HepG2 (cell line): ENCODE measurements around the gene ZFP69B. TPM values are rescaled to one million over a fixed set of nuclear protein-coding genes. Genes with fewer than 3 reads are reported as not detected.

Experiments used
- ARNT2 ChIP-seq: sonication (generic); formaldehyde crosslinking; IDR thresholded peaks from 2 replicates; pipeline ENCODE4 v1.8.0; 2022; ENCODE audit warnings: mild to moderate bottlenecking, low read depth, missing genetic modification reagents, moderate library complexity
- FOSL2 ChIP-seq: sonication (generic); formaldehyde crosslinking; IDR thresholded peaks from 2 replicates; pipeline ENCODE4 v1.4.0; 2020; ENCODE audit warnings: missing genetic modification reagents
- KLF9 ChIP-seq: IDR thresholded peaks from 2 replicates; pipeline ENCODE4 v1.6.1; 2016; ENCODE audit warnings: low read depth
- LCORL ChIP-seq, 2 experiments: fragments of 450-650 bp in 1 of 2; sonication (generic) in 1 of 2; formaldehyde crosslinking in 1 of 2; IDR thresholded peaks; 2 replicates each; pipeline versions ENCODE4 v1.5.0 to v1.6.1; 2017 to 2020; ENCODE audit warnings: antibody characterized with exemption in 1 of 2, missing genetic modification reagents in 1 of 2
- PBX2 ChIP-seq: IDR thresholded peaks from 2 replicates; pipeline ENCODE4 v1.6.1; 2016; ENCODE audit warnings: control low read depth
- PRDM15 ChIP-seq: sonication (generic); formaldehyde crosslinking; IDR thresholded peaks from 2 replicates; pipeline ENCODE4 v1.4.0; 2020; ENCODE audit warnings: missing genetic modification reagents
- PREB ChIP-seq: sonication (generic); formaldehyde crosslinking; IDR thresholded peaks from 2 replicates; pipeline ENCODE4 v1.4.0; 2020; ENCODE audit warnings: missing genetic modification reagents
- RFX5 ChIP-seq: IDR thresholded peaks from 2 replicates; pipeline ENCODE4 v1.6.1; 2011; ENCODE audit warnings: low read depth, low read length, improper control_type of control experiment
- U2AF1 ChIP-seq: fragments of 200-400 bp; formaldehyde crosslinking; optimal IDR thresholded peaks from 2 replicates; pipeline ENCODE3; 2017; ENCODE audit warnings: mild to moderate bottlenecking, low read depth, low read length
- ZFP37 ChIP-seq: sonication (generic); formaldehyde crosslinking; IDR thresholded peaks from 2 replicates; pipeline ENCODE4 v1.4.0; 2020; ENCODE audit warnings: missing genetic modification reagents, borderline replicate concordance
- ZNF281 ChIP-seq: sonication (generic); formaldehyde crosslinking; IDR thresholded peaks from 2 replicates; pipeline ENCODE4 v1.4.0; 2020; ENCODE audit warnings: missing genetic modification reagents, borderline replicate concordance
- polyA plus RNA-seq, 8 experiments: library from polyadenylated mRNA; depleted of rRNA in 3 of 8; stranded (reverse) in 7 of 8; unstranded in 1 of 8; fragments of >200 nt; fragmentation: Illumina TruSeq in 4 of 8; extraction: Trizol in 4 of 8; gene quantifications; 2 replicates each; pipeline versions ENCODE4 v1.2.1 to v1.2.3, GENCODE V29; 2011 to 2016; ENCODE audit warnings: low read depth in 4 of 8, missing spikeins in 1 of 8, mixed read lengths in 1 of 8; ENCODE audit not compliant: insufficient read depth in 1 of 8
- total RNA-seq, 5 experiments: library from RNA; depleted of rRNA; stranded (reverse); fragments of >200 nt; fragmentation: Illumina TruSeq; extraction: Trizol; gene quantifications; 2 replicates each; pipeline ENCODE4 v1.2.3, GENCODE V29; 2016; ENCODE audit warnings: low read depth in 1 of 5

The ZFP69B gene
- total and polyA plus RNA-seq, 2 of the 13 experiments (the other 11 are each of a cell fraction or from before 2014, with no cell fraction given): 4.6 to 7.7 TPM

- TF ChIP-seq PRDM15 (CRISPR knock-in tag) (no peak), U2AF1 (no peak), ZFP37 (CRISPR knock-in tag) (no peak), FOSL2 (CRISPR knock-in tag) (0 out of 2 replicates have a peak, but pooled peaks have one; percentile 5), KLF9 (CRISPR knock-in tag) (no peak), LCORL (IDR thresholded peaks at IDR 0.05) (no peak), LCORL (CRISPR knock-in tag; IDR thresholded peaks at IDR 0.05) (peak; percentile 15; the same call in 1 of the 2 replicates), RFX5 (no peak), PREB (CRISPR knock-in tag) (no peak), PBX2 (CRISPR knock-in tag) (no peak), ZNF281 (CRISPR knock-in tag) (no peak), ARNT2 (no peak)
Measured at GRCh38 chr1:40476924-40477677, 26.8 kb downstream of the ZFP69B start, which contains the start of gene ZFP69 (continued).
